HEK293T (cell line): ENCODE results near the gene CHST11.

Experiments used
- ARNT ChIP-seq: fragments of 450-650 bp; IDR thresholded peaks from 2 replicates; pipeline ENCODE4 v1.6.1; 2017; ENCODE audit warnings: mild to moderate bottlenecking
- BHLHE40 ChIP-seq: fragments of 450-650 bp; IDR thresholded peaks from 2 replicates; pipeline ENCODE4 v1.6.1; 2016; ENCODE audit warnings: mild to moderate bottlenecking, moderate library complexity, borderline replicate concordance
- CTBP1 ChIP-seq: fragments of 450-650 bp; IDR thresholded peaks from 2 replicates; pipeline ENCODE4 v1.6.1; 2016; ENCODE audit warnings: borderline replicate concordance
- FOXA1 ChIP-seq: fragments of 450-650 bp; IDR thresholded peaks from 2 replicates; pipeline ENCODE4 v1.6.1; 2016; ENCODE audit warnings: mild to moderate bottlenecking
- FOXK2 ChIP-seq: fragments of 450-650 bp; IDR thresholded peaks from 2 replicates; pipeline ENCODE4 v1.6.1; 2016; ENCODE audit warnings: mild to moderate bottlenecking
- FOXM1 ChIP-seq: fragments of 450-650 bp; IDR thresholded peaks from 2 replicates; pipeline ENCODE4 v1.6.1; 2017; ENCODE audit warnings: mild to moderate bottlenecking, borderline replicate concordance
- L3MBTL2 ChIP-seq: fragments of 450-650 bp; conservative IDR thresholded peaks from 2 replicates; pipeline ENCODE4 v1.6.1; 2016; ENCODE audit warnings: mild to moderate bottlenecking
- SP1 ChIP-seq: fragments of 450-650 bp; IDR thresholded peaks from 2 replicates; pipeline ENCODE4 v1.6.1; 2017
- SUZ12 ChIP-seq: fragments of 450-650 bp; IDR thresholded peaks from 2 replicates; pipeline ENCODE4 v1.6.1; 2016; ENCODE audit warnings: mild to moderate bottlenecking
- ZNF384 ChIP-seq: fragments of 450-650 bp; IDR thresholded peaks from 2 replicates; pipeline ENCODE4 v1.6.1; 2016

DNA sequence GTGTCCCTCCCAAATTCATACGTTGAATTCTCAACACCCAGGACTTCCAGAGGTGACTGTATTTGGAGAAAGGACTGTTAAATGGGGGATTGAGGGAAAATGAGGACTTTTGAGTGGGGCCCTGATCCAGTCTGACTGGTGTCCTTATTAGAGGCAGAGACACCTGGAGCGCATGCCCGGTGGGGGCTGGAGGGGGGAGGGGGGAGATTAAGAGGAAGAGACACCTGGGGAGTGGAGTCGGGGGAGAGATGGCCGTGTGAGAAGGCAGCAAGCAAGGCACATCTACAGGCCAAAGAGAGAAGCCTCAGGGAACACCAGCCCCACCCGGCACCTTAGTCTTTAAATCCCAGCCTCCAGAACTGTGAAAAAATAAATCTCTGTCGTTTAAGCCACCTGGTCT lies 291.6 kb downstream of the CHST11 start:
- TF ChIP-seq BHLHE40 (no peak), FOXM1 (no peak), FOXA1 (no peak), SP1 (no peak), ZNF384 (no peak), L3MBTL2 (no peak), SUZ12 (no peak), CTBP1 (no peak), FOXK2 (no peak), ARNT (no peak)
